HG03159 (cell line): Measurements from ENCODE around the gene RALY.
A peak's percentile ranks its signal among the peaks of the same experiment; 100 is the strongest.

Experiments
- ATAC-seq: cut with Tn5 transposase; IDR thresholded peaks from one replicate; pipeline ENCODE4 v1.9.1; 2021; ENCODE audit warnings: mild to moderate bottlenecking, moderate library complexity; ENCODE audit not compliant: unreplicated experiment

RALY gene

DNA sequence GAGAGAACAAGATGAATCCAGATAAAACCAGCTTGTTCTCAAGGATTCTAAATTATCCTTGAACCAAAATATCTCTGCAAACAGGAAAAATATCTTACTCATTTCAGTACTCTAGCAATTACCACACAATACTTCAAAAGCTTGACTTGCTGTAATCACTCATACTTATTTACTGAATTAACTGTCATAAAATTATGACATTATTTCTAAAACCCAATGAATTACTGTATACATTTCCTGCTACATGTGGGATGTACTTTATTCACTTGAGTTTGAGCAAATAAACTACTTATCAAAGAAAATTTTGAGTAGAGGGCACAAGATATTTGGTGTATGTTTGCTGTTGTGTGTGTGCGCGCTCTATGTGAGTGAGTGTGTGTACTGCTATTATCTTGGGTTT lies 108.6 kb downstream of the RALY start:
- no peak for ATAC-seq

- ATAC-seq = no peak
Observed at GRCh38 chr20:34104059-34104458, 110.3 kb downstream of the RALY start.

- ATAC-seq = no peak
Observed at GRCh38 chr20:34105978-34106675, 112.4 kb downstream of the RALY start.

- ATAC-seq = no peak
Observed at GRCh38 chr20:34108616-34109174, 115.0 kb downstream of the RALY start.

DNA sequence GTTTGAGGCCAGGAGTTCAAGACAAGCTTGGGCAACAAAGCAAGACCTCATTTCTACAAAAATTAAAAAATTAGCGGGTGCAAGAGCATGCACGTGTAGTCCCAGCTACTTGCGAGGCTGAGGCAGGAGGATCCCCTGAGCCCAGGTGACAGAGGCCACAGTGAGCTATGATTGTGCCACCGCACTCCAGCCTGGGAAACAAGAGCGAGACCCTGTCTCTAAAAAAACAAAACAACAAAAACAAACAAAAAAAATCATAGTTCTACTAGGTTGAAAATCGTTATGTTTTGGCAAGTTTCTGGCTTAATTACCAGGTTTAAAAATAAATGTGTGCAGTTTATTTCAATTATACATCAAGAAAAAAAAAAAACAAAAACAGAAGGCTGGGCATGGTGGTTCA lies 115.7 kb downstream of the RALY start:
- ATAC-seq = no peak

DNA sequence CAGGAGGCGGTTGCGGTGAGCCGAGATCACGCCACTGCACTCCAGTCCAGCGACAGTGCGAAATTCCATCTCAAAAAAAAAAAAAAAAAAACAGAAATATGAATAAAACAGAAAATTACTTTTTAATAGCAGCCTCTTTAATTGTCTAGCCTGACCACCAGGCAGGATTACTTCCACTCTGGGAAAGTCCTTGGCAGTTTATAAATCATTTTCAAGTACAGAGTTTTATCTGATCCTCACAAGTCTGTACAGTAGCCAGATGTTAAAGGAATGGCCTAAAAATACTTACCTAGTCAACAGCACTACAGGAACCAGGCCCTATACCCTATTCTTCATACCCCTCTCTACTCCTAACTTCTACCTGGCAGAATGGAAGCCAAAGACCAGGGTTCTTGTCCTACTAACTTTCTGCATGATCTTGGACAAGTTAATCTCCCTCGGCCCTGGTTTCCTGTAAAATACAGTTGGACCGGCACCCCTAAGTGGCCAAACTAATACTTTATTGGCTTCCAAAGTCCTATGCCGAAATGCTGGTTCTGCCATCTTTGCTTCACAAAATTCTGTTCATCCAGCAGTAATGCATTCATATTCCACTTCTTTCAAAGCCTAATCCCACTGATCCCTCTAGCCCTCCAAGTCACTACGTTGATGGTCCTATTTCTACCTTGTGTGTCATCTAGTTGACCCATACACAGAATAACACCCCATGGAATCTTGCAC lies 116.5 kb downstream of the RALY start:
- no peak for ATAC-seq

GRCh38 chr20:34110745-34111641 lies 117.3 kb downstream of the RALY start:
- no peak for ATAC-seq

DNA sequence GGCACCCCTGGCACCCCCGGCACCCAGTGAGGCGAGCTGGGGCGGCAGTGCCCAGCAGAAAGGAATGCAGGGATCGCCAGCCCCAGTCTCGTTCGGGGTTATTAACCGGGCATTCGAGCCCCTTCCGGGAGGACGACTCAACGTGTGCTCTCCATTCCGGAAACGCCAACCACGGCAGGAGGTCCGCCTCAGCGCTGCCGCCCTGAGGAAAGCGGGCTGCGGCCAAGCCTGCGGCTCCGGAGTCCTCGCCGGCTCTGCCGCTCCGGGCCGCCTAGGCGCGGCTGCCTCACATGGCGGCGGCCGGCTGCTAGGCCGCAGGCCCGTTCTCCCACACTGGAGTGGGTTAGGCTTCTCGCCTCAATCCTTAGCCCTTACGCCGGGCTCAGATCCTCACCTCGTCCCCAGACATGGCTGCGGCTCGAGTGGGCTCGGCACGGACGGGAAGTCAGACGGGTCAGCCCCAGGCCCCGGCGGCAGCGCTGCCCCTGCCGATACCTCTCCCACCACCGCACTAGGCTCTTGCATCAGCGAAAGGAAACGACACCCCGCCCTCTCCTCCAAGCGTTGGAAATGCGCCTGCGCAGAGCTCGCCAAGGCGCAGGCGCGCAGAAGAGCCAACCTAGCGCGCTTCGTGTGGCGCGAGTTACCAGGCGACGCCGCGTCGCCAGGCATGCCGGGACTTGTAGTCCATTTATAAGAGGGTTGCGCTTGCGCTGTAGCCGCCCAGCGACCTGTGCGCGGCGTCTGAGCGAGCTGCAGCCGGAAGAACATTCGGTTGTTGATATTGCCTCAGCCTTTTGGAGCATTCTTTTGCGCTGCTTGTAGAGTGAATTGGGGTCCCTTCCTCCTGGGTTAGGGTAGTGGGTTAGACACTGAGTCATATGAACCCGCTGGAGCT lies 118.2 kb downstream of the RALY start, which contains the start of gene EIF2S2:
Gene EIF2S2 (minus strand): TSS at position 542 of the 898 bp plus-strand sequence. CDS start 133 bp downstream, at position 409.
- ATAC-seq = peak; percentile 90

GRCh38 chr20:34112600-34113101 lies 118.9 kb downstream of the RALY start:
- ATAC-seq = no peak

- ATAC-seq = no peak
Observed at GRCh38 chr20:34114809-34115208, 121.1 kb downstream of the RALY start.

GRCh38 chr20:34115232-34115631 lies 121.5 kb downstream of the RALY start:
- ATAC-seq = no peak

- ATAC-seq = no peak
Observed at GRCh38 chr20:34120213-34120612, 126.5 kb downstream of the RALY start.

DNA sequence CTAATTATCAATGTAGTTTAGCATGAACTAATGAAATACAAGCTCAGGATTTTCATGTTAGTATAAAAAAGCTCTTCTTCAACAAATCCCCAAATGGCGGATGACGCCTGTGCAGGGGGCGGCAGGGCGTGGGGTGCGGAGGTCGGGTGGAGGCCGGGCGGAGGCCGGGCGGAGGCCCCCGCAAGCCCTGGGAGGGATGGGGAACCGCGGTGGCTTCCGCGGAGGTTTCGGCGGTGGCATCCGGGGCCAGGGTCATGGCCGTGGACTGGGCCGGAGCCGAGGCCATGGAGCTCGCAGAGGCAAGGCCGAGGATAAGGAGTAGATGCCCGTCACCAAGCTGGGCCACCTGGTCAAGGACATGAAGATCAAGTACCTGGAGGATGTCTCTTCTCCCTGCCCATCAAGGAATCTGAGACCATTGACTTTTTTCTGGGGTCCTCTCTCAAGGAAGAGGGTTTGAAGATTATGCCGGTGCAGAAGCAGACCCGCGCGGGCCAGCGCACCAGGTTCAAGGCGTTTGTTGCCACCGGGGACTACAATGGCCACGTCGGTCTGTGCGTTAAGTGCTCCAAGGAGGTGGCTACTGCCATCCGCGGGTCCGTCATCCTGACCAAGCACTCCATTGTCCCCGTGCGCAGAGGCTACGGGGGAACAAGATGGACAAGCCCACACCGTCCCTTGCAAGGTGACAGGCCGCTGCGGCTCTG lies 128.7 kb downstream of the RALY start:
- no peak for ATAC-seq

DNA sequence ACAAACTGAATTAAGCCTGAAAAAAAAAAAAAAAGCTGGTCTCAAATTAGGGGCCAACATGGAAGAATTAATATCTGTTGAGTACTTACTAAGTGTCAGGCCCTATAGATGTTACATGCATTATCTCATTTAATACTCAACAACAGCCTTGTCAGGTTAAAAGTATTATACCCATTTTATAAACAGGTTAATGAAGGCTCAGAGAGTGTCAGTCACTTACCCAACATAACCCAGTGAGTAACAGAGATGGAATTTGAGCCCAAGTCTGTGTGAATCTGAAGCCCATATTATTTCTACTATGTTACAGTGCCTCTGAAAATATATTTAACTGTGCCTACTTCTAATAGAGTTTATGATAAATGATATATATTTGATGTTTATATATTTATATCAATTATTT lies 129.6 kb downstream of the RALY start:
- no peak for ATAC-seq

GRCh38 chr20:34124469-34125249 lies 130.9 kb downstream of the RALY start:
- no peak for ATAC-seq

GRCh38 chr20:34127792-34128191 lies 134.1 kb downstream of the RALY start:
- no peak for ATAC-seq

DNA sequence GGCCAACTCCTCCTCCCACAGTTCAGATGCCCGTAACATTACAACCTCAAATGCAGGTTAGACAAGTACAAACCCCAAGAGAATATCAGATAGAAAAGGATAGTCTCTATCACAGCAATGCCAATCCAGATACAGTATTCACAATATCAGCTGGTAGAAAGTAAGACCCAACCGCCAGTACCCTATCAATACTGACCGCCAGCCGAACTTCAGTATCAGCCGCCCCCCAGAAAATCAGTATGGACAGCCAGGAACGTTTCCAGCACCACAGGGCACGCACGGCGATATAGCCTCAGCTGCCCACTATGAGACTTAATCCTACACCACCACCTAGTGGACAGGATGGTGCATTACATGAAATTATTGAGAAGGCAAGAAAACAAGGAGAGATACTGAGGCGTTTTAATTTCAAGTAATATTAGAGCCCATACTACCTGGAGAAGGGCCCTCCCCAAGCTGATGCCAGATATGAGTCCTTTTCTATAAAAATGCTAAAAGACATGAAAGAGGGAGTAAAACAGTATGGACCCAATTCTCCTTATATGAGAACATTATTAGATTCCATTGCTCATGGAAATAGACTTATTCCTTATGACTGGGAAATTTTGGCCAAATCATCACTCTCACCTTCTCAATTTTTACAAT lies 135.9 kb downstream of the RALY start:
- ATAC-seq = no peak

DNA sequence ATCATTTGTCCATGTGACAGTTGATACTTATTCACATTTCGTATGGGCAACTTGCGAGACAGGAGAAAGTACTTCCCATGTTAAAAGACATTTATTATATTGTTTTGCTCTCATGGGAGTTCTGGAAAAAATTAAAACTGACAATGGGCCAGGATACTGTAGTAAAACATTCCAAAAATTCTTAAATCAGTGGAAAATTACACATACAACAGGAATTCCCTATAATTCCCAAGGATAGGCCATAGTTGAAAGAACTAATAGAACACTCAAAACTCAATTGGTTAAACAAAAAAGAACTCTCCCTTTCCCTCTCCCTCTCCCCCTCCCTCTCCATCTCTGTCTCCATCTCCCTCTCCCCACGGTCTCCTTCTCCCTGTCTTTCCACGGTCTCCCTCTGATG lies 137.8 kb downstream of the RALY start:
- ATAC-seq = no peak
